MM.1S (cell line): ENCODE measurements around the gene RPRD2.

ENCODE experiments used
- EZH2phosphoT487 ChIP-seq: fragments of 300-600 bp; sonication (generic); IDR thresholded peaks from 2 replicates; pipeline ENCODE4 v1.6.1; 2018; ENCODE audit warnings: antibody characterized with exemption, low read length
- TF ChIP-seq, protein P1 (sequence below): fragments of 300-600 bp; sonication (generic); IDR thresholded peaks from 2 replicates; pipeline ENCODE4 v1.5.1; 2016; ENCODE audit warnings: antibody characterized with exemption, low read length, mixed read lengths

DNA sequence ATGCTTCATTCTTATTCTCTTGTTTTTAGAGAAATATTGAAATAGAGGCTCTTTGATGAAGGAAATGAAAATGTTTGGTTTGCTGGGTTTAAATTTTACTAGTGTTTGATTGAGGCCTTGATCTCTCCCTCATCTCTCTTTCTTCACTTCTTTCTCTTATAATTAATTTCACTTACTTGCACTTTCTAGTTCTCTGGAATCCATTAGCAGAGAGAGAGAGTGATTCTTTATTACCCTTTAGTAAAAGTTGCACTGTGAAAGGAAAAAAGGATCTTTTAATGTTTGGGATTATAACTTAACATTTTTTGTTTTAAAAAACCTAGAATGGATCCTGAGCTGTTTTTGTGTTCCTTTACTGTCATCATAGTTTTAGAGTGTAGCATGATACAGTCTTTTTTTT, 12.2 kb downstream of the RPRD2 start:
- TF ChIP-seq, protein P1, sequence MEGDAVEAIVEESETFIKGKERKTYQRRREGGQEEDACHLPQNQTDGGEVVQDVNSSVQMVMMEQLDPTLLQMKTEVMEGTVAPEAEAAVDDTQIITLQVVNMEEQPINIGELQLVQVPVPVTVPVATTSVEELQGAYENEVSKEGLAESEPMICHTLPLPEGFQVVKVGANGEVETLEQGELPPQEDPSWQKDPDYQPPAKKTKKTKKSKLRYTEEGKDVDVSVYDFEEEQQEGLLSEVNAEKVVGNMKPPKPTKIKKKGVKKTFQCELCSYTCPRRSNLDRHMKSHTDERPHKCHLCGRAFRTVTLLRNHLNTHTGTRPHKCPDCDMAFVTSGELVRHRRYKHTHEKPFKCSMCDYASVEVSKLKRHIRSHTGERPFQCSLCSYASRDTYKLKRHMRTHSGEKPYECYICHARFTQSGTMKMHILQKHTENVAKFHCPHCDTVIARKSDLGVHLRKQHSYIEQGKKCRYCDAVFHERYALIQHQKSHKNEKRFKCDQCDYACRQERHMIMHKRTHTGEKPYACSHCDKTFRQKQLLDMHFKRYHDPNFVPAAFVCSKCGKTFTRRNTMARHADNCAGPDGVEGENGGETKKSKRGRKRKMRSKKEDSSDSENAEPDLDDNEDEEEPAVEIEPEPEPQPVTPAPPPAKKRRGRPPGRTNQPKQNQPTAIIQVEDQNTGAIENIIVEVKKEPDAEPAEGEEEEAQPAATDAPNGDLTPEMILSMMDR, result no peak
- TF ChIP-seq EZH2phosphoT487, result no peak
